ENCODE results near the gene LRRC15. TPM values are rescaled to one million over a fixed set of nuclear protein-coding genes. Genes with fewer than 3 reads are reported as not detected.

The LRRC15 gene
- total and polyA plus RNA-seq, 2 experiments from 2014 or later: 0.06 TPM; not detected in 1

DNA sequence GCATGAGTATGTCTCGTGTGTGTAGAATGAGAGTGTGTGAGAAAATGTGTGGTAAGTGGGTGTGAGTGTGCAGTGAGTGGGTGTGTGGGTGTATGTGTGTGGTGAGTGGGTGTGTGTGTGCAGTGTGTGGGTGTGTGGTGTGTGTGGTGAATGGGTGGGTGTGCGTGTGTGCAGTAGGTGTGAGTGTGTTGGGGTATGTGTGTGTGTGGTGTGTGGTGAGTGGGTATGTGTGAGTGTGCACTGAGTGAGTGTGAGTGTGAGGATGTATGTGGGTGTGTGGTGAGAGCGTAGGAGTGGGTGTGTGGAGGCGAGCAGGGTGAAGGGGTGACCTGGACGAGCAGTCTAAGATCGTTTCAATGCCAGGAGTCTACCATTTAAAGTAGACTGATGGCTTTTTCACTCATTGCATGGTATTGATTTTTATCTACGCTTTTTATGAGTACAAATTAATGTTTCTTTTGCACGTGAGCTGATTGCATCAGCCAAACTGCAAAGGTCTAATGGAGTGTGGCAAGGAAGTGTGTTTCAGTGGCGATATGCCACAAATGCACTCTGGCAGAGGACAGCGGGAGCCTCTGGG, 16.8 kb downstream of the LRRC15 start:
- Histone ChIP-seq H3K4me1 (ENCODE audit: low read depth) (peaks cover 6% of the 10 kb centered on the region), H3K27ac (no peak overlapping the region)
- no peak for DNase-seq (ENCODE audit: low read depth in 1 of 2, low spot score in 1 of 2)

DNA sequence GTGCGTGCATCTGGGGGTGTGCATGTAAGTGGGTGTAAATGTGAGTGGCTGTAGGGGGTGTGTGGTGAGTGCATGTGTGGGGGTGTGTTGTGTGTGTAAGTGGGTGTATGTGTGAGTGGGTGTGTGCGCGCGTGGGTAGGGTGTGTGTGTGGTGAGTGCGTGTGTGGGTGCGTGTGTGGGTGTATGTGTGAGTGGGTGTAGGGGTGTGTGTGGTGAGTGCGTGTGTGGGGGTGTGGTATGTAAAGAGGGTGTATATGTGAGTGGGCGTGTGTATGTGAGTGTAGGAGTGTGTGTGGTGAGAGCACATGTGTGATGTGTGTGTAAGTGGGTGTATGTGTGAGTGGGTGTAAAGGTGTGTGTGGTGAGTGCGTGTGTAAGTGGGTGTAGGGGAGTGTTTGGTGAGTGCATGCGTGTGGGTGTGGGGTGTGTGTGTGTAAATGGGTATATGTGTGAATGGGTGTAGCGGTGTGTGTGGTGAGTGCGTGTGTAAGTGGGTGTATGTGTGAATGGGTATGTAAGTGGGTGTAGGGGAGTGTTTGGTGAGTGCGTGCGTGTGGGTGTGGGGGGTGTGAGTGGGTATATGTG, 17.5 kb downstream of the LRRC15 start:
- no peak overlapping the region for H3K4me3 ChIP-seq
- no peaks in the 10 kb centered on the region for H3K27me3 ChIP-seq
- no peaks in the 10 kb centered on the region for H3K9me3 ChIP-seq (ENCODE audit: low read depth)
- peaks cover 6% of the 10 kb centered on the region for H3K4me1 ChIP-seq (ENCODE audit: low read depth)
- no peak overlapping the region for H3K27ac ChIP-seq
- H3K36me3 ChIP-seq: no peaks in the 10 kb centered on the region
- DNase-seq (ENCODE audit: low read depth in 1 of 2, low spot score in 1 of 2): no peak
- TF ChIP-seq, protein P1, sequence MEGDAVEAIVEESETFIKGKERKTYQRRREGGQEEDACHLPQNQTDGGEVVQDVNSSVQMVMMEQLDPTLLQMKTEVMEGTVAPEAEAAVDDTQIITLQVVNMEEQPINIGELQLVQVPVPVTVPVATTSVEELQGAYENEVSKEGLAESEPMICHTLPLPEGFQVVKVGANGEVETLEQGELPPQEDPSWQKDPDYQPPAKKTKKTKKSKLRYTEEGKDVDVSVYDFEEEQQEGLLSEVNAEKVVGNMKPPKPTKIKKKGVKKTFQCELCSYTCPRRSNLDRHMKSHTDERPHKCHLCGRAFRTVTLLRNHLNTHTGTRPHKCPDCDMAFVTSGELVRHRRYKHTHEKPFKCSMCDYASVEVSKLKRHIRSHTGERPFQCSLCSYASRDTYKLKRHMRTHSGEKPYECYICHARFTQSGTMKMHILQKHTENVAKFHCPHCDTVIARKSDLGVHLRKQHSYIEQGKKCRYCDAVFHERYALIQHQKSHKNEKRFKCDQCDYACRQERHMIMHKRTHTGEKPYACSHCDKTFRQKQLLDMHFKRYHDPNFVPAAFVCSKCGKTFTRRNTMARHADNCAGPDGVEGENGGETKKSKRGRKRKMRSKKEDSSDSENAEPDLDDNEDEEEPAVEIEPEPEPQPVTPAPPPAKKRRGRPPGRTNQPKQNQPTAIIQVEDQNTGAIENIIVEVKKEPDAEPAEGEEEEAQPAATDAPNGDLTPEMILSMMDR (IDR thresholded peaks at IDR 0.05; ENCODE audit: low read depth, low read length): no peak

More for the DNA sequence above, 16.8 kb downstream of the LRRC15 start:
- TF ChIP-seq, protein P1 (IDR thresholded peaks at IDR 0.05; ENCODE audit: low read depth, low read length): no peak
- H3K36me3 ChIP-seq: no peaks in the 10 kb centered on the region
- H3K9me3 ChIP-seq (ENCODE audit: low read depth): no peaks in the 10 kb centered on the region
- no peaks in the 10 kb centered on the region for H3K27me3 ChIP-seq
- H3K4me3 ChIP-seq: no peak overlapping the region

DNA sequence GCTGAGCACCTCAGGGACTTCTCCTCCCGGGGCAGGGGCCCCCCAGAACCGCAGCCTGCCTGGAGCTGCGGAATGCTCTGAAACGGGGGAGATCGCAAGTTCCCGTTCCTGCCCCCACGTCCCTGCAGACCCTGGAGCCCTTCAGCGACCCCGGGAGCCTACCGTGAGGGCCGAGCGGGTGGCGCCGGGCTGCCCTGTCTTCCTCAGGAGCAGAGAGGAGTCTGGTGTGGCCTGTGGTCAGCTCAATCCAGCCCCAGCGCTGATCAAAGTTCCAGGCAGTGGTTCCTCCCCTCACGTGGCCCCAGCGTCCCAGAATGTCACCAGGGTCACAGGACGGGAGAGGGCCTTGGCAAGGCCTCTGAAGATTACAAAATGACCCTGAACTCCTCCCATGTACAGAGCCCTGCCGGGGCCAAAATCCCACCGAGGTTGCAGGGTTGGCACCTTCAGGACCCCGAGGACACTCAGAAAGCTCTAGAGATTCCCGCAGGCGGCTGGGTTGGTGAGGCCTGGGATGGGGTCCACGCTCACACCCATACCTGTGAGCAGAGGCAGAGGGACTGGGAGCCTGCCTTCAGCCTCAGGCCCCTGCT, 18.4 kb downstream of the LRRC15 start, which contains the start of gene CPN2:
TSS of gene CPN2 (minus strand) at position 249 of the 593 bp plus-strand sequence. CDS start 8,626 bp downstream, outside the sequence.
- Histone ChIP-seq H3K4me1 (ENCODE audit: low read depth) (peaks cover 6% of the 10 kb centered on the region), H3K4me3 (no peak within 1 kb of the TSS), H3K36me3 (no peaks in the 10 kb centered on the region), H3K9me3 (ENCODE audit: low read depth) (no peaks in the 10 kb centered on the region), H3K27ac (no peak within 1 kb of the TSS), H3K27me3 (no peaks in the 10 kb centered on the region)
- TF ChIP-seq, protein P1 (IDR thresholded peaks at IDR 0.05; ENCODE audit: low read depth, low read length): no peak
- no peak for DNase-seq (ENCODE audit: low read depth in 1 of 2, low spot score in 1 of 2)

DNA sequence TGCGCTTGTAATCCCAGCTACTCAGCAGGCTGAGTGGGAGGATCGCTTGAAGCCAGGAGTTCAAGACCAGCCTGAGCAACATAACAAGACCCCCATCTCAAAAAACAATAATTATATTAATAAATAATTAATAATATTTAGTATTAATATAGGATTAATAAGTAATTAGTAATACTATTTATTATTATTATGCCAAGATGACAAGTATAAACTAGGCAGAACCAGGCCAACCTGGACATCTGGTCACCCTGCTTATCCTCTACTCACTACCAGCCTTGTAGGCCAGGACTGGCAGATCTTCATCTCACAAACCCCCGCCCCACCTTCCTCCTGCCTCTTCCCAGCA, 18.8 kb downstream of the LRRC15 start:
- Histone ChIP-seq H3K27me3 (no peaks in the 10 kb centered on the region), H3K27ac (no peak overlapping the region), H3K9me3 (ENCODE audit: low read depth) (no peaks in the 10 kb centered on the region), H3K4me1 (ENCODE audit: low read depth) (peaks cover 6% of the 10 kb centered on the region), H3K4me3 (no peak overlapping the region), H3K36me3 (no peaks in the 10 kb centered on the region)
- TF ChIP-seq, protein P1 (IDR thresholded peaks at IDR 0.05; ENCODE audit: low read depth, low read length): no peak
- no peak for DNase-seq (ENCODE audit: low read depth in 1 of 2, low spot score in 1 of 2)

DNA sequence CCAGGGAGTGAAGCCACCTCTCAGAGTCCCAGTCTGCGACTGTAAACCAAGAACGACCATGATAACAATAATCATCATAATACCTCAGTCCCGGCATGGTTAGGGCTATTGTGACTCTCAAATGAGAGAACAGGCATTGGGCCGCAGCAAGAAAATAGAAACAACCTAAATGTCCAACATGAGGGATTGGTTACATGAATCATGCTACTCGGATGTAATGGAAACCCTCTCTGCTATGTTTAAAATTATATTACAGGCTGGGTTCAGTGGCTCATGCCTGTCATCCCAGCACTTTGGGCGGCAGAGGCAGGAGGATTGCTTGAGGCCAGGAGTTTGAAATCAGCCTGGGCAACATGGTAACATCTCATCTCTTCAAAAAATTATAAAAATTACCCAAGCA, 21.2 kb downstream of the LRRC15 start:
- Histone ChIP-seq H3K4me1 (ENCODE audit: low read depth) (peaks cover 6% of the 10 kb centered on the region), H3K9me3 (ENCODE audit: low read depth) (no peaks in the 10 kb centered on the region), H3K4me3 (no peak overlapping the region), H3K27ac (no peak overlapping the region), H3K27me3 (peaks cover 2% of the 10 kb centered on the region), H3K36me3 (no peaks in the 10 kb centered on the region)
- TF ChIP-seq, protein P1 (IDR thresholded peaks at IDR 0.05; ENCODE audit: low read depth, low read length): no peak
- no peak for DNase-seq (ENCODE audit: low read depth in 1 of 2, low spot score in 1 of 2)
